ENCODE measurements around the gene MAGEL2.

DNA sequence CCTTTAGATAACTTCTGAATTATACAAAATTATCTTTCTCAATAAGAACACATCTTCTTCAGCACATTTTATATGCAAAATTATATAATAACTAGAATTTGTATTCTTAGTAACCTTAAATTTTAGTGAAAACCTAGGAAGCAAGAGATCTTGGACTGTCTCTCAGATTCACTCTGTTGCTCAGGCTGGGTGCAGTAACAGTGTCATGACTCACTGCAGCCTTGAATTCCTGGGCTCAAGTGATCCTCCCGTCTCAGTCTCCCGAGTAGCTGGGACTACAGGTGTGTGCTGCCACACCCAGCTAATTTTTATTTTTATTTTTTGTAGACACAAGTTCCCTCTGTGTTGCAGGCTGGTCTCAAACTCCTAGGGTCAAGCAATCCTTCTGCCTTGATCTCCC, 52.3 kb downstream of the MAGEL2 start:
- TF ChIP-seq, protein P1, sequence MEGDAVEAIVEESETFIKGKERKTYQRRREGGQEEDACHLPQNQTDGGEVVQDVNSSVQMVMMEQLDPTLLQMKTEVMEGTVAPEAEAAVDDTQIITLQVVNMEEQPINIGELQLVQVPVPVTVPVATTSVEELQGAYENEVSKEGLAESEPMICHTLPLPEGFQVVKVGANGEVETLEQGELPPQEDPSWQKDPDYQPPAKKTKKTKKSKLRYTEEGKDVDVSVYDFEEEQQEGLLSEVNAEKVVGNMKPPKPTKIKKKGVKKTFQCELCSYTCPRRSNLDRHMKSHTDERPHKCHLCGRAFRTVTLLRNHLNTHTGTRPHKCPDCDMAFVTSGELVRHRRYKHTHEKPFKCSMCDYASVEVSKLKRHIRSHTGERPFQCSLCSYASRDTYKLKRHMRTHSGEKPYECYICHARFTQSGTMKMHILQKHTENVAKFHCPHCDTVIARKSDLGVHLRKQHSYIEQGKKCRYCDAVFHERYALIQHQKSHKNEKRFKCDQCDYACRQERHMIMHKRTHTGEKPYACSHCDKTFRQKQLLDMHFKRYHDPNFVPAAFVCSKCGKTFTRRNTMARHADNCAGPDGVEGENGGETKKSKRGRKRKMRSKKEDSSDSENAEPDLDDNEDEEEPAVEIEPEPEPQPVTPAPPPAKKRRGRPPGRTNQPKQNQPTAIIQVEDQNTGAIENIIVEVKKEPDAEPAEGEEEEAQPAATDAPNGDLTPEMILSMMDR (IDR thresholded peaks at IDR 0.05): no peak
- no peak for TF ChIP-seq POLR2A (IDR thresholded peaks at IDR 0.05)

Data from tibial nerve (tissue), 3 donors.